ENCODE results near the gene PPM1G.
A peak's percentile ranks its signal among the peaks of the same experiment; 100 is the strongest.

- TF ChIP-seq CTCF (IDR thresholded peaks at IDR 0.05; ENCODE audit: low read depth, low read length): no peak
- TF ChIP-seq, protein P1, sequence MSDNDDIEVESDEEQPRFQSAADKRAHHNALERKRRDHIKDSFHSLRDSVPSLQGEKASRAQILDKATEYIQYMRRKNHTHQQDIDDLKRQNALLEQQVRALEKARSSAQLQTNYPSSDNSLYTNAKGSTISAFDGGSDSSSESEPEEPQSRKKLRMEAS (IDR thresholded peaks at IDR 0.05; ENCODE audit: low read depth, low read length): peak; percentile 84
- peak; percentile 96 for TF ChIP-seq POLR2A (IDR thresholded peaks at IDR 0.05; ENCODE audit: extremely low read depth, insufficient read length)
Observed at GRCh38 chr2:27409321-27410073, at the start of gene PPM1G.

All from NB4 (cell line).